ENCODE data around the gene SMAP1.
A peak's percentile ranks its signal among the peaks of the same experiment; 100 is the strongest.

Gene SMAP1

GRCh38 chr6:70667711-70668498 lies at the start of gene SMAP1:
SMAP1 (plus strand) TSS chr6:70667883; CDS start chr6:70668024, 141 bp downstream.
- peaks cover 14% of the 10 kb centered on the region for H3K4me1 ChIP-seq (ENCODE audit: insufficient read depth, low read length)
- no peaks in the 10 kb centered on the region for H3K9me3 ChIP-seq (ENCODE audit: low read length)
- no peaks in the 10 kb centered on the region for H3K27me3 ChIP-seq (ENCODE audit: control insufficient read depth in 1 of 2, insufficient read depth in 2 of 2, low read length in 2 of 2)
- no peaks in the 10 kb centered on the region for H3K36me3 ChIP-seq (ENCODE audit: insufficient read depth, low read length)
- peak within 1 kb of the TSS; percentile 93 for H3K27ac ChIP-seq (ENCODE audit: low read depth, low read length)
- H3K9ac ChIP-seq (ENCODE audit: low read length), result peak within 1 kb of the TSS; percentile 70
- peak within 1 kb of the TSS; percentile 83 to 96 for H3K4me3 ChIP-seq (ENCODE audit: low read depth in 1 of 2, low read length in 2 of 2)

GRCh38 chr6:70620746-70621145 lies 46.9 kb upstream of the SMAP1 start:
- no peaks in the 10 kb centered on the region for H3K9me3 ChIP-seq (ENCODE audit: low read length)
- H3K27ac ChIP-seq (ENCODE audit: low read depth, low read length), result no peak overlapping the region
- H3K4me1 ChIP-seq (ENCODE audit: insufficient read depth, low read length), result no peaks in the 10 kb centered on the region
- no peak overlapping the region for H3K4me3 ChIP-seq (ENCODE audit: low read depth in 1 of 2, low read length in 2 of 2)
- no peaks in the 10 kb centered on the region for H3K36me3 ChIP-seq (ENCODE audit: insufficient read depth, low read length)
- H3K27me3 ChIP-seq (ENCODE audit: control insufficient read depth in 1 of 2, insufficient read depth in 2 of 2, low read length in 2 of 2), result no peaks in the 10 kb centered on the region
- H3K9ac ChIP-seq (ENCODE audit: low read length), result no peak overlapping the region

- Histone ChIP-seq H3K4me3 (ENCODE audit: low read depth in 1 of 2, low read length in 2 of 2) (no peak overlapping the region), H3K36me3 (ENCODE audit: insufficient read depth, low read length) (no peaks in the 10 kb centered on the region), H3K9me3 (ENCODE audit: low read length) (no peaks in the 10 kb centered on the region), H3K4me1 (ENCODE audit: insufficient read depth, low read length) (no peaks in the 10 kb centered on the region), H3K9ac (ENCODE audit: low read length) (no peak overlapping the region), H3K27me3 (ENCODE audit: control insufficient read depth in 1 of 2, insufficient read depth in 2 of 2, low read length in 2 of 2) (no peaks in the 10 kb centered on the region), H3K27ac (ENCODE audit: low read depth, low read length) (no peak overlapping the region)
Observed at GRCh38 chr6:70622461-70622860, 45.2 kb upstream of the SMAP1 start.

- Histone ChIP-seq H3K9me3 (ENCODE audit: low read length) (no peaks in the 10 kb centered on the region), H3K9ac (ENCODE audit: low read length) (no peak overlapping the region), H3K4me3 (ENCODE audit: low read depth in 1 of 2, low read length in 2 of 2) (no peak overlapping the region), H3K4me1 (ENCODE audit: insufficient read depth, low read length) (no peaks in the 10 kb centered on the region), H3K27me3 (ENCODE audit: control insufficient read depth in 1 of 2, insufficient read depth in 2 of 2, low read length in 2 of 2) (no peaks in the 10 kb centered on the region), H3K27ac (ENCODE audit: low read depth, low read length) (no peak overlapping the region), H3K36me3 (ENCODE audit: insufficient read depth, low read length) (no peaks in the 10 kb centered on the region)
Observed at GRCh38 chr6:70625436-70625835, 42.2 kb upstream of the SMAP1 start.

- H3K27me3 ChIP-seq (ENCODE audit: control insufficient read depth in 1 of 2, insufficient read depth in 2 of 2, low read length in 2 of 2), result no peaks in the 10 kb centered on the region
Observed at GRCh38 chr6:70627500-70628254, 40.0 kb upstream of the SMAP1 start.

DNA sequence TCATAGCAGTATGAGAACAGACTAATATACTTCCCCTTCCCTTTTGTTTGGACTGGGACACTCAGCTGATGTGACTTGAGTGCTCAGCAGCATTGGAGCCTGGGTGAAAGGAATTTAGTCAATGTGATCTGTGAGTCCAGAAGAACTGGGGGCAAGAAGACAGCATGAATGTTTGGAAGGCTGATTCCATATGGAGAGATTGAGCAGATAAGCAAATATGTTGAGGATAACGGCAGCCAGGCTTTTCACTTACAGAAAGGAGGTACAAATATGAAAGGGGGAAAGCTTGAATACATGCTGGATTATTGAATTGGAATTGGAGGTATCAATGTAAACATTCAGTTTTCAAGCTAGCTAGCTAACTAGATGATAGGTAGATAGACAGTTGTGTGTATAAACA lies 37.8 kb upstream of the SMAP1 start:
- Histone ChIP-seq H3K27me3 (ENCODE audit: control insufficient read depth in 1 of 2, insufficient read depth in 2 of 2, low read length in 2 of 2) (no peaks in the 10 kb centered on the region), H3K4me1 (ENCODE audit: insufficient read depth, low read length) (no peaks in the 10 kb centered on the region), H3K9me3 (ENCODE audit: low read length) (no peaks in the 10 kb centered on the region), H3K4me3 (ENCODE audit: low read depth in 1 of 2, low read length in 2 of 2) (no peak overlapping the region), H3K9ac (ENCODE audit: low read length) (no peak overlapping the region), H3K36me3 (ENCODE audit: insufficient read depth, low read length) (no peaks in the 10 kb centered on the region), H3K27ac (ENCODE audit: low read depth, low read length) (no peak overlapping the region)

More at GRCh38 chr6:70627500-70628254, 40.0 kb upstream of the SMAP1 start:
- Histone ChIP-seq H3K36me3 (ENCODE audit: insufficient read depth, low read length) (no peaks in the 10 kb centered on the region), H3K4me3 (ENCODE audit: low read depth in 1 of 2, low read length in 2 of 2) (no peak overlapping the region), H3K9me3 (ENCODE audit: low read length) (no peaks in the 10 kb centered on the region), H3K4me1 (ENCODE audit: insufficient read depth, low read length) (no peaks in the 10 kb centered on the region), H3K9ac (ENCODE audit: low read length) (no peak overlapping the region), H3K27ac (ENCODE audit: low read depth, low read length) (no peak overlapping the region)

DNA sequence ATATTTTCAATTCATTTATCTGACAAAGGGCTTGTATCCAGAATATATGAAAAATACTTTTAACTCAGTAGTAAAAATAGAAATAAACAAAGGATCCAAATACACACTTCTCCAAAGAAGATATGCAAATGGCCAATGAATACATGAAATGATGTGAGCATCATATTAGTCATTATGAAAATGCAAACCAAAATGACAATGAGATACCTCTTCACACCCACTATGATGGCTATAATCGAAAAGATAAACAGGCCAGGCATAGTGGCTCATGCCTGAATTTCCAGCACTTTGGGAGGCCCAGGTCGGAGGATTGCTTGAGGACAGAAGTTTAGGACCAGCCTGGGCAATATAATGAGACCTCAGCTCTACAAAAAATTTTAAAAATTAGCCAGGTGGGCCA lies 33.8 kb upstream of the SMAP1 start:
- H3K27ac ChIP-seq (ENCODE audit: low read depth, low read length), result no peak overlapping the region

DNA sequence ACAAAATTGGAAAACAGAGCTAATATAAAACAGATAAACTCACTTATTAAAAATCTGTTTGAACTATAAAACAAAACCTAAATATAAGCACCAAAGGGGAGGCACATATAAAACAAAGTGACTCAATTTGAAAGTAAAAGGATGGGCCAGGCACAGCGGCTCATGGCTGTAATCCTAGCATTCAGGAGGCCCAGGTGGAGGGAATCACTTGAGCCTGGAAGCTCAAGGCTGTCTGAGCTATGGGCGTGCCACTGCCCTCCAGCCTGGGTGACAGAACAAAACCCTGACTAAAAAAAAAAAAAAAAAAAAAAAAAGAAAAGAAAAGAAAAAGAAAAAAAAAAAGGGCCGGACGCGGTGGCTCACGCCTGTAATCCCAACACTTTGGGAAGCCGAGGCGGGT lies 31.1 kb upstream of the SMAP1 start:
- Histone ChIP-seq H3K27me3 (ENCODE audit: control insufficient read depth in 1 of 2, insufficient read depth in 2 of 2, low read length in 2 of 2) (no peaks in the 10 kb centered on the region), H3K36me3 (ENCODE audit: insufficient read depth, low read length) (no peaks in the 10 kb centered on the region), H3K27ac (ENCODE audit: low read depth, low read length) (no peak overlapping the region)

More for the DNA sequence above, 33.8 kb upstream of the SMAP1 start:
- no peaks in the 10 kb centered on the region for H3K9me3 ChIP-seq (ENCODE audit: low read length)
- H3K36me3 ChIP-seq (ENCODE audit: insufficient read depth, low read length), result no peaks in the 10 kb centered on the region
- H3K27me3 ChIP-seq (ENCODE audit: control insufficient read depth in 1 of 2, insufficient read depth in 2 of 2, low read length in 2 of 2), result no peaks in the 10 kb centered on the region
- H3K9ac ChIP-seq (ENCODE audit: low read length), result no peak overlapping the region
- H3K4me3 ChIP-seq (ENCODE audit: low read depth in 1 of 2, low read length in 2 of 2), result no peak overlapping the region
- H3K4me1 ChIP-seq (ENCODE audit: insufficient read depth, low read length), result no peaks in the 10 kb centered on the region

DNA sequence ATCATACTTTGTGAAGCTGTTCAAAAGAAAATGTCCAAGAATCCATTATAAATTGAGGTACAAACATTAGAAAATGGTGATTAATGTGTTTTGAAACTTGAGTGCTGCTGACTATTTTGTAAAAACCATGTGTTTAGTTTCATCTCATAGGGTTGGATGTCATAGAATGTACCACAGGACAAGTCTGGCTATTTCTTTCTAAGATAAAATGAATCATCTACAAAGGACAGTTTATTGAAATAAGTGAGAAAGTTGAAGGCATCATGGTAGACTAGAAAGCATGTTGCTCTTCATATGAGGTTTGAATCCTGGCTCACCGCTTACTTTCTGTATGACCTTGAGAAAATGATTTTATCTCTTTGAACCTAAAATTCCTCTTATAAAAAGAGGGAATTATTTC lies 29.2 kb upstream of the SMAP1 start:
- H3K36me3 ChIP-seq (ENCODE audit: insufficient read depth, low read length), result no peaks in the 10 kb centered on the region
- no peak overlapping the region for H3K9ac ChIP-seq (ENCODE audit: low read length)
- no peaks in the 10 kb centered on the region for H3K9me3 ChIP-seq (ENCODE audit: low read length)
- no peak overlapping the region for H3K27ac ChIP-seq (ENCODE audit: low read depth, low read length)
- no peak overlapping the region for H3K4me3 ChIP-seq (ENCODE audit: low read depth in 1 of 2, low read length in 2 of 2)
- H3K4me1 ChIP-seq (ENCODE audit: insufficient read depth, low read length), result no peaks in the 10 kb centered on the region
- no peaks in the 10 kb centered on the region for H3K27me3 ChIP-seq (ENCODE audit: control insufficient read depth in 1 of 2, insufficient read depth in 2 of 2, low read length in 2 of 2)

More for the DNA sequence above, 31.1 kb upstream of the SMAP1 start:
- Histone ChIP-seq H3K4me3 (ENCODE audit: low read depth in 1 of 2, low read length in 2 of 2) (no peak overlapping the region), H3K4me1 (ENCODE audit: insufficient read depth, low read length) (no peaks in the 10 kb centered on the region), H3K9ac (ENCODE audit: low read length) (no peak overlapping the region), H3K9me3 (ENCODE audit: low read length) (no peaks in the 10 kb centered on the region)

DNA sequence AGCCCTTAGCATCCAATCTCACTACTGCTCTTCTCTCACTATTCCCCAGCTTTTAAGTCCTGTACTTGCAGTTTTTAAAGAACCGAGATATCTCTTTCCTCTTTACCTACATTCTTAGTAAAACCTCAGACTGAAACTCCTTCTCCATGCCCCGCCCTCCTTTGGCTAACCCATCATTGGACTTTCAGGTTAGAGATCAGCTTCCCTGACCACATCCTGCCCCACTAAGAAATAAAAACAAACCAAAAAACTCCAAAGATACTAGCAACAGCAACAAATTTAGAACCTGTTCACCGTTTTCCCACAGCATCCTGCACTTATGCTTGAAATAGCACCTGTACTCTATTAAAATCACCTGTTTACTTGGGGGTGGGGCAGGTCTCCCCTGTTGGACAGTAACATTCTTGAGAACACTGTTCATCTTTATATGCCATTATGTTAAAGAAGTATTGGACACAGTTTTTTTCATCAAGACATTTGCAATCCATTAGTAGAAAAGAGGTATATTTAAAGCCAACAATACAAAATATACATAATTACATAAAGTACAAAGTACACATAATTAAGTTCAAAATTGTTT lies 16.3 kb upstream of the SMAP1 start:
- Histone ChIP-seq H3K27ac (ENCODE audit: low read depth, low read length) (no peak overlapping the region), H3K9ac (ENCODE audit: low read length) (no peak overlapping the region), H3K9me3 (ENCODE audit: low read length) (no peaks in the 10 kb centered on the region), H3K4me3 (ENCODE audit: low read depth in 1 of 2, low read length in 2 of 2) (no peak overlapping the region), H3K4me1 (ENCODE audit: insufficient read depth, low read length) (no peaks in the 10 kb centered on the region), H3K36me3 (ENCODE audit: insufficient read depth, low read length) (no peaks in the 10 kb centered on the region), H3K27me3 (ENCODE audit: control insufficient read depth in 1 of 2, insufficient read depth in 2 of 2, low read length in 2 of 2) (no peaks in the 10 kb centered on the region)

DNA sequence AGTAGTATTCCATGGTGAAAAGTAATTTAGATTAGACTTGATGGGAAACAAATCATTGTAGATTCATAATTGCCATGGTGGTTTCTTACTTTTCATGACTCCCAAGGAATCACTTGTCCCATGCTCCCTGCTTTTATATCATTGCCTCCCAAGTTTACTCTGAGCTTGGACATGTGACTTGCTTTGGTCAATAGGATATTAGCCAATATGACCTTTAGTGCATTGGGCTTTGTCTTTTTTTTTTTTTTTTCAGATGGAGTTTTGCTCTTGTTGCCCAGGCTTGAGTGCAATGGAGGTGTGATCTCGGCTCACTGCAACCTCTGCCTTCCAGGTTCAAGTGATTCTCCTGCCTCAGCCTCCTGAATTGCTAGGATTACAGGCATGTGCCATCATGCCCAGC lies 15.5 kb upstream of the SMAP1 start:
- no peaks in the 10 kb centered on the region for H3K36me3 ChIP-seq (ENCODE audit: insufficient read depth, low read length)
- H3K4me3 ChIP-seq (ENCODE audit: low read depth in 1 of 2, low read length in 2 of 2), result no peak overlapping the region
- H3K4me1 ChIP-seq (ENCODE audit: insufficient read depth, low read length), result no peaks in the 10 kb centered on the region
- no peak overlapping the region for H3K9ac ChIP-seq (ENCODE audit: low read length)
- H3K27ac ChIP-seq (ENCODE audit: low read depth, low read length), result no peak overlapping the region
- H3K9me3 ChIP-seq (ENCODE audit: low read length), result no peaks in the 10 kb centered on the region
- H3K27me3 ChIP-seq (ENCODE audit: control insufficient read depth in 1 of 2, insufficient read depth in 2 of 2, low read length in 2 of 2), result no peaks in the 10 kb centered on the region
